ENCODE data around the gene ASPN.

The ASPN gene

GRCh38 chr9:92463984-92464383, 18.3 kb downstream of the ASPN start:
- H3K9me3 ChIP-seq (ENCODE audit: control insufficient read depth, low read depth, low read length): no peaks in the 10 kb centered on the region
- no peaks in the 10 kb centered on the region for H3K27me3 ChIP-seq (ENCODE audit: control insufficient read depth, insufficient read depth, low read length)
- no peaks in the 10 kb centered on the region for H3K36me3 ChIP-seq (ENCODE audit: control insufficient read depth, low read depth, low read length)
- no peak overlapping the region for H3K9ac ChIP-seq (ENCODE audit: low read length)
- H3K27ac ChIP-seq (ENCODE audit: low read length): no peak overlapping the region
- H3K4me1 ChIP-seq (ENCODE audit: control insufficient read depth, low read depth, low read length): no peaks in the 10 kb centered on the region
- no peak overlapping the region for H3K4me3 ChIP-seq (ENCODE audit: low read length)

- Histone ChIP-seq H3K27me3 (ENCODE audit: control insufficient read depth, insufficient read depth, low read length) (no peaks in the 10 kb centered on the region), H3K9ac (ENCODE audit: low read length) (no peak overlapping the region), H3K9me3 (ENCODE audit: control insufficient read depth, low read depth, low read length) (no peaks in the 10 kb centered on the region), H3K4me3 (ENCODE audit: low read length) (no peak overlapping the region), H3K36me3 (ENCODE audit: control insufficient read depth, low read depth, low read length) (no peaks in the 10 kb centered on the region), H3K27ac (ENCODE audit: low read length) (no peak overlapping the region), H3K4me1 (ENCODE audit: control insufficient read depth, low read depth, low read length) (no peaks in the 10 kb centered on the region)
Observed at GRCh38 chr9:92463387-92463786, 18.9 kb downstream of the ASPN start.

DNA sequence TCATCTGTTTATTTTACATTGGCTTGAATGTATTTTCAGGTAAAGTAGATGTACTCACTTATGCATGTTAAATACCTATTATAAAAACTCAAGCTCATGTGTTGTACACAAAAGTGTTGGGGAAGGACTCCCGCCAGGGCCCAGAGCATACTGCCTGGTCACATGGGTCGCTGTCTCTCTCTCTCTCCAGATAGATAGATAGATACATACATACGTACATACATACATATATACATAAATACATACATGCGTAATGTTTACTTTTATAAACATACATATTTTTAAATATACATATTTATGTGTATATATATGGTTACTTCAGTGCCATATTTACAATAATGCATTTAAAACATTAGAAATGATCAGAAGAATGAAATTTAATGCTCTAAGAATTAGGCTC, 24.7 kb downstream of the ASPN start:
- Histone ChIP-seq H3K9me3 (ENCODE audit: control insufficient read depth, low read depth, low read length) (no peaks in the 10 kb centered on the region), H3K4me1 (ENCODE audit: control insufficient read depth, low read depth, low read length) (no peaks in the 10 kb centered on the region), H3K4me3 (ENCODE audit: low read length) (no peak overlapping the region), H3K27me3 (ENCODE audit: control insufficient read depth, insufficient read depth, low read length) (no peaks in the 10 kb centered on the region), H3K36me3 (ENCODE audit: control insufficient read depth, low read depth, low read length) (no peaks in the 10 kb centered on the region), H3K27ac (ENCODE audit: low read length) (no peak overlapping the region), H3K9ac (ENCODE audit: low read length) (no peak overlapping the region)

- H3K9ac ChIP-seq (ENCODE audit: low read length): no peak overlapping the region
- H3K9me3 ChIP-seq (ENCODE audit: control insufficient read depth, low read depth, low read length): no peaks in the 10 kb centered on the region
- no peaks in the 10 kb centered on the region for H3K4me1 ChIP-seq (ENCODE audit: control insufficient read depth, low read depth, low read length)
- H3K4me3 ChIP-seq (ENCODE audit: low read length): no peak overlapping the region
- H3K27ac ChIP-seq (ENCODE audit: low read length): no peak overlapping the region
- H3K27me3 ChIP-seq (ENCODE audit: control insufficient read depth, insufficient read depth, low read length): no peaks in the 10 kb centered on the region
- H3K36me3 ChIP-seq (ENCODE audit: control insufficient read depth, low read depth, low read length): no peaks in the 10 kb centered on the region
Observed at GRCh38 chr9:92455217-92455616, 27.1 kb downstream of the ASPN start.

GRCh38 chr9:92446536-92446935, 35.8 kb downstream of the ASPN start:
- Histone ChIP-seq H3K9ac (ENCODE audit: low read length) (no peak overlapping the region), H3K36me3 (ENCODE audit: control insufficient read depth, low read depth, low read length) (no peaks in the 10 kb centered on the region), H3K9me3 (ENCODE audit: control insufficient read depth, low read depth, low read length) (no peaks in the 10 kb centered on the region), H3K27ac (ENCODE audit: low read length) (no peak overlapping the region), H3K27me3 (ENCODE audit: control insufficient read depth, insufficient read depth, low read length) (no peaks in the 10 kb centered on the region), H3K4me3 (ENCODE audit: low read length) (no peak overlapping the region), H3K4me1 (ENCODE audit: control insufficient read depth, low read depth, low read length) (no peaks in the 10 kb centered on the region)

- Histone ChIP-seq H3K27ac (ENCODE audit: low read length) (no peak overlapping the region), H3K4me1 (ENCODE audit: control insufficient read depth, low read depth, low read length) (no peaks in the 10 kb centered on the region), H3K4me3 (ENCODE audit: low read length) (no peak overlapping the region), H3K27me3 (ENCODE audit: control insufficient read depth, insufficient read depth, low read length) (no peaks in the 10 kb centered on the region), H3K36me3 (ENCODE audit: control insufficient read depth, low read depth, low read length) (no peaks in the 10 kb centered on the region), H3K9me3 (ENCODE audit: control insufficient read depth, low read depth, low read length) (no peaks in the 10 kb centered on the region), H3K9ac (ENCODE audit: low read length) (no peak overlapping the region)
Observed at GRCh38 chr9:92444841-92445240, 37.5 kb downstream of the ASPN start.

- Histone ChIP-seq H3K27me3 (ENCODE audit: control insufficient read depth, insufficient read depth, low read length) (no peaks in the 10 kb centered on the region), H3K36me3 (ENCODE audit: control insufficient read depth, low read depth, low read length) (no peaks in the 10 kb centered on the region), H3K4me3 (ENCODE audit: low read length) (no peak overlapping the region), H3K9ac (ENCODE audit: low read length) (no peak overlapping the region), H3K27ac (ENCODE audit: low read length) (no peak overlapping the region), H3K4me1 (ENCODE audit: control insufficient read depth, low read depth, low read length) (no peaks in the 10 kb centered on the region), H3K9me3 (ENCODE audit: control insufficient read depth, low read depth, low read length) (no peaks in the 10 kb centered on the region)
Observed at GRCh38 chr9:92440751-92441046, 41.6 kb downstream of the ASPN start.

- Histone ChIP-seq H3K27ac (ENCODE audit: low read length) (no peak overlapping the region), H3K4me3 (ENCODE audit: low read length) (no peak overlapping the region), H3K27me3 (ENCODE audit: control insufficient read depth, insufficient read depth, low read length) (no peaks in the 10 kb centered on the region), H3K4me1 (ENCODE audit: control insufficient read depth, low read depth, low read length) (no peaks in the 10 kb centered on the region), H3K9ac (ENCODE audit: low read length) (no peak overlapping the region), H3K9me3 (ENCODE audit: control insufficient read depth, low read depth, low read length) (no peaks in the 10 kb centered on the region), H3K36me3 (ENCODE audit: control insufficient read depth, low read depth, low read length) (no peaks in the 10 kb centered on the region)
Observed at GRCh38 chr9:92439921-92440750, 42.2 kb downstream of the ASPN start.

- Histone ChIP-seq H3K9me3 (ENCODE audit: control insufficient read depth, low read depth, low read length) (no peaks in the 10 kb centered on the region), H3K36me3 (ENCODE audit: control insufficient read depth, low read depth, low read length) (no peaks in the 10 kb centered on the region), H3K4me3 (ENCODE audit: low read length) (no peak overlapping the region), H3K27me3 (ENCODE audit: control insufficient read depth, insufficient read depth, low read length) (no peaks in the 10 kb centered on the region), H3K9ac (ENCODE audit: low read length) (no peak overlapping the region), H3K27ac (ENCODE audit: low read length) (no peak overlapping the region), H3K4me1 (ENCODE audit: control insufficient read depth, low read depth, low read length) (no peaks in the 10 kb centered on the region)
Observed at GRCh38 chr9:92438900-92439526, 43.3 kb downstream of the ASPN start.

DNA sequence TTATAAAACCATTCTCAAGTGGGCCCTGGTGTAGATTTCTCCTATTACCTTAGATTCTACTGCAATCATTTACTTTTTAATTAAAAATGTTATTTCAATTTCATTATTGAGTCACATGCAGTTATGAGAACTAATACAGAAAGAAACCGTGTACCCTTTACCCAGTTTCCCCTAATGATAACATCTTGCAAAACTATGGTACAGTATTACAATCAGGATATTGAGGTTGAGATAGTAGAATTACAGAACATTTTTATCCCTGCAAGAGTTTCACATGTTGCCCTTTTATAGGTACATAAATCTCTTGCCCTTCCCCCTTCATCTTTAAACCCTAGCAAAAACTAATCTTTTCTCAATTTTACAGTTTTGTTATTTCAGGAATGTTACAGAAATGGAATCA, 47.0 kb downstream of the ASPN start:
- Histone ChIP-seq H3K27me3 (ENCODE audit: control insufficient read depth, insufficient read depth, low read length) (no peaks in the 10 kb centered on the region), H3K27ac (ENCODE audit: low read length) (no peak overlapping the region)

GRCh38 chr9:92432972-92433548, 49.2 kb downstream of the ASPN start:
- Histone ChIP-seq H3K4me1 (ENCODE audit: control insufficient read depth, low read depth, low read length) (no peaks in the 10 kb centered on the region), H3K9ac (ENCODE audit: low read length) (no peak overlapping the region), H3K36me3 (ENCODE audit: control insufficient read depth, low read depth, low read length) (no peaks in the 10 kb centered on the region), H3K27me3 (ENCODE audit: control insufficient read depth, insufficient read depth, low read length) (no peaks in the 10 kb centered on the region), H3K9me3 (ENCODE audit: control insufficient read depth, low read depth, low read length) (no peaks in the 10 kb centered on the region), H3K27ac (ENCODE audit: low read length) (no peak overlapping the region), H3K4me3 (ENCODE audit: low read length) (no peak overlapping the region)

More for the DNA sequence above, 47.0 kb downstream of the ASPN start:
- Histone ChIP-seq H3K9ac (ENCODE audit: low read length) (no peak overlapping the region), H3K36me3 (ENCODE audit: control insufficient read depth, low read depth, low read length) (no peaks in the 10 kb centered on the region), H3K9me3 (ENCODE audit: control insufficient read depth, low read depth, low read length) (no peaks in the 10 kb centered on the region), H3K4me1 (ENCODE audit: control insufficient read depth, low read depth, low read length) (no peaks in the 10 kb centered on the region), H3K4me3 (ENCODE audit: low read length) (no peak overlapping the region)

DNA sequence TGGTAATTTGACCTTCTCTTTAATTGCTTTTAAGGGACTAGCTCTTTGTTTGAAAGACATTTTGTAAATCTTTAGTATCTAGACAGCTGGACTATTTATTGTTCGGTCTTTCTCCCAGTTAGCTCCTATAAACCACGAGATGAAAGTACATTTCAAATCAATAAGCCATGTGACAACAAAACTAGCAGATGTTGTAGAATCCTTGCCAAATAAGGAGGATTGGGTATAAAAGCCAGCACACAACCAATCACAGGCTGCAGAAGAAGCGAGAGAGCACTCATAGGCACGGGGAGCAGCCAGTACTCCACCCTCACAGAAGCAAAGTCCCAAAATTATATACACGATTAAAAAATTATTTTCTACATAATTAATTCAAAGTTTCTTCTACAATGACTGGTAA, 50.0 kb downstream of the ASPN start:
- Histone ChIP-seq H3K27ac (ENCODE audit: low read length) (no peak overlapping the region), H3K36me3 (ENCODE audit: control insufficient read depth, low read depth, low read length) (no peaks in the 10 kb centered on the region), H3K9ac (ENCODE audit: low read length) (no peak overlapping the region), H3K4me1 (ENCODE audit: control insufficient read depth, low read depth, low read length) (no peaks in the 10 kb centered on the region), H3K9me3 (ENCODE audit: control insufficient read depth, low read depth, low read length) (no peaks in the 10 kb centered on the region), H3K27me3 (ENCODE audit: control insufficient read depth, insufficient read depth, low read length) (no peaks in the 10 kb centered on the region), H3K4me3 (ENCODE audit: low read length) (no peak overlapping the region)
